Measurements from ENCODE around the gene TRIM23. TPM values are rescaled to one million over a fixed set of nuclear protein-coding genes. Genes with fewer than 3 reads are reported as not detected.
"Not testable (repeated sequence)": the region's sequence is repeated elsewhere in the genome, so short reads cannot be mapped to it uniquely, and the experiment has no call there.

The TRIM23 gene
- total RNA-seq, 2 experiments from 2014 or later, result 9.9 to 10.3 TPM

DNA sequence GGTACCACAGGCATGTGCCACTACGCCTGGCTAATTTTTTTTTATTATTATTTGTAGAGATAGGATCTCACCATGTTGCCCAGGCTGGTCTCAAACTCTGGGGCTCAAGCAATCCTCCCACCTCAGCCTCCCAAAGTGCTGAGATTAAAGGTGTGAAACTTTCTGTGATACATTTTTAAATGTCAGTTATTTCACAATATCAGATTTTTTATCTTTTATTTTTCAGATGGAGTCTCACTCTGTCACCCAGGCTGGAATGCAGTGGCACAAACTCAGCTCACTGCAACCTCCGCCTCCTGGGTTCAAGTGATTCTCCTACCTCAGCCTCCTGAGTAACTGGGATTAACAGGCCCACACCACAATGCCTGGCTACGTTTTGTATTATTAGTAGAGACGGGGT, 2.2 kb downstream of the TRIM23 start:
- H3K4me1 Mint-ChIP-seq, result peaks cover 28% of the 10 kb centered on the region
- DNase-seq; ATAC-seq; CTCF ChIA-PET; H3K9me3 Mint-ChIP-seq (ENCODE audit: low read depth); H3K27ac Mint-ChIP-seq; H3K4me3 Mint-ChIP-seq; H3K36me3 Mint-ChIP-seq; H3K27me3 Mint-ChIP-seq: not testable (repeated sequence)

DNA sequence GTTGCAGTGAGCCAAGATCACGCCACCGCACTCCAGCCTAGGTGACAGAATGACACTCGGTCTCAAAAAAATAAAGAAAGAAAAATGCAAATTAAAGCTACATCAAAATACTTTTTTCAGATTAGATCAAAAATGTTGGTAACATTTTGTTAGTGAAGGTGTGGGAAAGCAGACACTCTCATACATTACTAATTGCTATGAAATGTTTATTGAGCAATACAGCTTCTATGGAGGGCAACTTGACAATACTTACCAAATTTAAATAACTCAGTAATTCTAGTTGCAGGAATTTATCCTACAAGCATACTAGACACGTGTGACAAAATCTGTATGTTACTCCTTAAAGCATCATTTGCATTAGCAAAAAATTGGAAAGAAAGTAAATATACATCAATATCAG, 4.1 kb downstream of the TRIM23 start:
- DNase-seq, result no peak
- Mint-ChIP-seq H3K9me3 (ENCODE audit: low read depth) (no peaks in the 10 kb centered on the region), H3K4me1 (peaks cover 17% of the 10 kb centered on the region), H3K4me3 (no peak overlapping the region), H3K27me3 (no peaks in the 10 kb centered on the region), H3K27ac (no peak overlapping the region), H3K36me3 (peaks cover 5% of the 10 kb centered on the region)
- CTCF ChIA-PET, result interaction anchor here (1.0 to 1.9 kb wide), 2 partner anchors 12 to 58 kb away, joined by 3 to 5 read pairs; partner anchors contain the start of genes CENPK and PPWD1
- no peak for ATAC-seq

DNA sequence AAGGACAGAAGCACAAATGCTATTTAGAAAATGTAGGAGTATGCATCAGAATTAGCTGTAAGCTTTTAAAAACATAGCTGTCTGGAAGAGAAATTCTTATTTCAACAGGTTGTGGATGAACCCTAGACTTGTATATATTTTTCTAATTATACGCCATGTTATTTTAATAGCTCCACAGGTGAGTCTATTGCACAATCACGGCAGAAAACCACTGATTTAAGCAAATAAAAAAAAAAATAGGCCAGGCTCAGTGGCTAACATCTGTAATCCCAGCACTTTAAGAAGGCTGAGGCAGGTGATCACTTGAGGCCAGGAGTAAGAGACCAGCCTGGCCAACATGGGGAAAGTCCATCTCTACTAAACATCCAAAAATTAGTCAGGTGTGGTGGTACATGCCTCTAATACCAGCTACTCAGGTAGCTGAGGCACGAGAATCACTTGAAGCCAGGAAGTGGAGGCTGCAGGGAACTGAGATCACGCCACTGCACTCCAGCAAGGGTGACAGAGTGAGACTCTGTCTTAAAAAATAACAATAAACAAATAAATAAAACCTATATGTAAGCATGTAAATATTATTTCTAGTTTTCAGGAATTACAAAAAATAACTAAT, 11.7 kb downstream of the TRIM23 start:
- CTCF ChIA-PET, result interaction anchor here (2.1 kb wide), 1 partner anchor 11 kb away, joined by 9 read pairs; the partner anchor contains the start of gene TRIM23
- no peaks in the 10 kb centered on the region for H3K4me1 Mint-ChIP-seq
- no peak for ATAC-seq
- H3K36me3 Mint-ChIP-seq, result peaks cover 40% of the 10 kb centered on the region
- H3K9me3 Mint-ChIP-seq (ENCODE audit: low read depth), result no peaks in the 10 kb centered on the region
- DNase-seq, result no peak
- H3K4me3 Mint-ChIP-seq, result no peak overlapping the region
- H3K27ac Mint-ChIP-seq, result no peak overlapping the region
- H3K27me3 Mint-ChIP-seq, result no peaks in the 10 kb centered on the region

DNA sequence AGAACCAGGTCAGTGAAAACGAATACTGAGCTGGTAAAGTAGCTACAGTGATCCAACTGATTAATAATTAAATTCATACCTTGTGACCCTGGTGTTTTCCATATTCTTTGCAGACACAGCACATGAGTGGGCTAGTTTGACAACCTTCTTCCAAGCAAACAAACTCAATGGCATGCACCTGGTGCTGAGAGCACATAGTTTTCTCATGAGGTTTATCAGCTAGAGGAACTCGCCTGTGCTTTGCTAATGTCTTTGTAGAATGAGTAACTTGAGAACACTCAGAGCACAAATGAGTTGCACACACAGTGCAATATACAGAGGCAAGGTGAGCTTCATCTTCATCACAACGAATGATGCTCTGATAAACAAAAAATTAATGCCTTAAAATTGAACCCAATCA, 12.6 kb downstream of the TRIM23 start:
- Mint-ChIP-seq H3K27ac (no peak overlapping the region), H3K4me3 (no peak overlapping the region), H3K4me1 (no peaks in the 10 kb centered on the region), H3K27me3 (no peaks in the 10 kb centered on the region), H3K36me3 (peaks cover 44% of the 10 kb centered on the region), H3K9me3 (ENCODE audit: low read depth) (no peaks in the 10 kb centered on the region)
- ATAC-seq (no peak), DNase-seq (no peak)
- CTCF ChIA-PET, result interaction anchor here (2.1 kb wide), 1 partner anchor 12 kb away, joined by 9 read pairs; the partner anchor contains the start of gene TRIM23

GRCh38 chr5:65601761-65602160, 22.4 kb downstream of the TRIM23 start:
- ATAC-seq, CTCF ChIA-PET: not testable (repeated sequence)

GRCh38 chr5:65588694-65589093, 35.4 kb downstream of the TRIM23 start:
- Mint-ChIP-seq H3K9me3 (ENCODE audit: low read depth) (no peaks in the 10 kb centered on the region), H3K4me1 (no peaks in the 10 kb centered on the region), H3K36me3 (peaks cover 31% of the 10 kb centered on the region), H3K27ac (no peak overlapping the region), H3K27me3 (no peaks in the 10 kb centered on the region), H3K4me3 (no peak overlapping the region)
- ATAC-seq, result no peak
- CTCF ChIA-PET, result interaction anchor here (0.6 to 1.7 kb wide), 2 partner anchors 9 to 14 kb away, joined by 3 to 4 read pairs; no protein-coding TSS in a partner anchor
- DNase-seq, result no peak

More at GRCh38 chr5:65601761-65602160, 22.4 kb downstream of the TRIM23 start:
- peaks cover 69% of the 10 kb centered on the region for H3K36me3 Mint-ChIP-seq
- H3K9me3 Mint-ChIP-seq (ENCODE audit: low read depth), result peaks cover 11% of the 10 kb centered on the region
- not testable (repeated sequence) for H3K4me1 Mint-ChIP-seq, DNase-seq, H3K27me3 Mint-ChIP-seq, H3K27ac Mint-ChIP-seq, H3K4me3 Mint-ChIP-seq

DNA sequence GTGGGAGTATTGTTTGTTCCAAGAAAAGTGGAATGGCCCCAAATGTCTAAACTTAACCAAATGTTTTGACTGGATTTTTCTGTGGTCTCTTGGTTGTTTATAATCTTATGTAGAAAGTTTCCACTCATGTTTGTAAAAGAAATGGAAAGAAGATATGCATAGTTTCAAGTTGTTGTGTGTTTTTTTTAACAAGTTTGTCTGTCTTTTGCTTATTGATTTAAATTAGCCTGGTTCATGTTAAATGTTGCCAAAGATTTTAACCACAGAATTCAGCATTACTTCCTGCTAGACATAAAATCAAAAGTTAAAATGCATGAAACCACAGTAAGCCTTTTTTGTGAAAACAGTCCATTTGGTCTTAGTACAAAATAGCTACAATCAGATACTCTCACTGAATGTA, 47.0 kb downstream of the TRIM23 start:
- CTCF ChIA-PET, result interaction anchor here (0.9 kb wide), 1 partner anchor 70 kb away, joined by 3 read pairs; no protein-coding TSS in a partner anchor
- no peak for ATAC-seq
- Mint-ChIP-seq H3K36me3 (peaks cover 49% of the 10 kb centered on the region), H3K27ac (no peak overlapping the region), H3K4me1 (peaks cover 11% of the 10 kb centered on the region), H3K9me3 (ENCODE audit: low read depth) (no peaks in the 10 kb centered on the region), H3K27me3 (no peaks in the 10 kb centered on the region), H3K4me3 (no peak overlapping the region)
- no peak for DNase-seq

GRCh38 chr5:65570598-65571226, 53.4 kb downstream of the TRIM23 start:
- no peak for DNase-seq
- Mint-ChIP-seq H3K27me3 (no peaks in the 10 kb centered on the region), H3K36me3 (peaks cover 29% of the 10 kb centered on the region), H3K27ac (no peak overlapping the region), H3K9me3 (ENCODE audit: low read depth) (no peaks in the 10 kb centered on the region), H3K4me3 (no peak overlapping the region), H3K4me1 (peaks cover 16% of the 10 kb centered on the region)
- CTCF ChIA-PET, result no interaction called here
- no peak for ATAC-seq

GRCh38 chr5:65566505-65566904, 57.6 kb downstream of the TRIM23 start:
- no peak for DNase-seq
- H3K36me3 Mint-ChIP-seq, result peaks cover 21% of the 10 kb centered on the region
- H3K4me3 Mint-ChIP-seq, result no peak overlapping the region
- H3K9me3 Mint-ChIP-seq (ENCODE audit: low read depth), result no peaks in the 10 kb centered on the region
- H3K4me1 Mint-ChIP-seq, result peaks cover 41% of the 10 kb centered on the region
- no peak for ATAC-seq
- peak overlapping the region; percentile 15 for H3K27ac Mint-ChIP-seq
- H3K27me3 Mint-ChIP-seq, result no peaks in the 10 kb centered on the region
- CTCF ChIA-PET, result no interaction called here

- CTCF ChIA-PET, result interaction anchor here (0.7 to 2.1 kb wide), 4 partner anchors 60 to 607 kb away, joined by 3 to 8 read pairs (median 4); partner anchors contain the start of genes SHLD3, TRAPPC13 and TRIM23
- DNase-seq (no peak), ATAC-seq (no peak)
- Mint-ChIP-seq H3K27ac (peak overlapping the region; percentile 99), H3K9me3 (ENCODE audit: low read depth) (no peaks in the 10 kb centered on the region), H3K36me3 (peaks cover 33% of the 10 kb centered on the region), H3K4me3 (peak overlapping the region; percentile 97), H3K27me3 (no peaks in the 10 kb centered on the region), H3K4me1 (peaks cover 54% of the 10 kb centered on the region)
Observed at GRCh38 chr5:65563777-65564176, 60.4 kb downstream of the TRIM23 start.

DNA sequence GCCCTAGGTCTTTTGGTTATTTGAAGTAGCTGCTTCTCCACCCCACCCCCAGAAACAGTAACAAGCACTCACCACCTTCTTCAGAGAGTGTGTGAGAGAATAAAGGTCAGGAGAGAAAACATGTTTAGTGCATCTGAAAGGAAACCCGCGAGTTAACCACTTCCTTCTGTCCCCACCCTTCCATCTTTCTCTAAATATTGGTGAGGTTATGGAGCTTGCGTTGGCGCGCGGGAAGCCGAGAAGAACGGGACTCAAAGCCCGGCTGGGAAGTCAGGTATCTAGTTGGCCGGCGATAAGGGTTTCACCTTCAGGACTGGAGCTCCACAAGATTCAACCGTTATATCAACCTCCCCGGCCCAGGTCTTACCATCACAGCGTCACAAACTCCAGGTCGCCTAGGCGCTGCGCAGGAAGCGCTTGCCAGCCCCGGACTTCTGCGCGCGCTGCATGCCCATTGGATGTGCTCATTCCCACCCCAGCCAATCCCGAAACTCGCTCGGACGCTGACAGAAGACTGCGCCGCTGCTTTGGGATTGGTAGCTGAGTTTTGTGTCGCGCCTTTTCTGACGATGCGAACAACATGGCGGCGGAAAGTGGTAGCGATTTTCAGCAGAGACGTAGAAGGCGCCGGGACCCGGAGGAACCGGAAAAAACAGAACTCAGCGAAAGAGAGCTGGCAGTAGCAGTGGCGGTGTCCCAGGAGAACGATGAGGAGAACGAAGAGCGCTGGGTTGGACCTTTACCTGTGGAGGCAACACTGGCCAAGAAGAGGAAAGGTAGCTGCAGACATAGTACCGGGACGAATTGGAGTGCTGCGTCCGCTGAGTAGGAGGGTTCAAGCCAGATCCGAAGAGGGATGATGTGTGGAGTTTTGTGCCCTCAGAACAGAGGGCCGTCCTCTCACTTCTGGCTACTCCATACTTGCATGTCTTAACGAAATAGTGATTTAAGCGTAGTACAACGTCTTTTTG, 61.1 kb downstream of the TRIM23 start, which contains the start of the genes CENPK and PPWD1:
CENPK (minus strand) TSS at position 438 of the 971 bp plus-strand sequence. CDS start 8,261 bp downstream, outside the sequence.
PPWD1 (plus strand) TSS at position 566 of the 971 bp plus-strand sequence; CDS start at position 581, 15 bp downstream.
- CTCF ChIA-PET, result interaction anchor here (0.9 to 2.1 kb wide), 6 partner anchors 11 to 80 kb away, joined by 3 to 8 read pairs (median 4); partner anchors contain the start of genes SHLD3 and TRAPPC13
- Mint-ChIP-seq H3K9me3 (ENCODE audit: low read depth) (no peaks in the 10 kb centered on the region), H3K4me3 (peak within 1 kb of the TSS; percentile 97), H3K36me3 (peaks cover 37% of the 10 kb centered on the region), H3K4me1 (peaks cover 60% of the 10 kb centered on the region), H3K27ac (peak within 1 kb of the TSS; percentile 99), H3K27me3 (no peaks in the 10 kb centered on the region)
- ATAC-seq, result peak; percentile 99
- peak; percentile 98 for DNase-seq

DNA sequence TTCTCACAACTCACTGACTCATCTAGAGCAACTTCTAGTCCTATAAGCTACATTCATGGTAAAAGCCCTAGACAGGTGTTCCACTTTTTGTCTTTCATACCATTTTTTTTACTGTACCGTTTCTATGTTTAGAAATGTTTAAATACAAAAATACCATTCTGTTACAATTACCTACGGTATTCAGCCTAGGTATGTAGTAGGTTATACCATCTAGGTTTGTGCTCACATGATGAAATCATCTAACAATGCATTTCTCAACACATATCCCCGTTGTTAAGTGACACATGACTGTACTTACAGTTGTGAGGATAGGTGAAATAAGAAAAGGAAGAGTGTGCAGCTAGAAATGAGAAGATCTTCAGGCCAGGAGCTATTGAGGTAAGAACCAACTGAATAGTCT, 67.4 kb downstream of the TRIM23 start:
- DNase-seq, result no peak
- no peak overlapping the region for H3K4me3 Mint-ChIP-seq
- H3K27ac Mint-ChIP-seq, result no peak overlapping the region
- CTCF ChIA-PET, result interaction anchor here (0.6 kb wide), 1 partner anchor 17 kb away, joined by 3 read pairs; no protein-coding TSS in a partner anchor
- ATAC-seq, result no peak
- H3K9me3 Mint-ChIP-seq (ENCODE audit: low read depth), result no peaks in the 10 kb centered on the region
- H3K36me3 Mint-ChIP-seq, result peaks cover 63% of the 10 kb centered on the region
- H3K4me1 Mint-ChIP-seq, result peaks cover 52% of the 10 kb centered on the region
- no peaks in the 10 kb centered on the region for H3K27me3 Mint-ChIP-seq

DNA sequence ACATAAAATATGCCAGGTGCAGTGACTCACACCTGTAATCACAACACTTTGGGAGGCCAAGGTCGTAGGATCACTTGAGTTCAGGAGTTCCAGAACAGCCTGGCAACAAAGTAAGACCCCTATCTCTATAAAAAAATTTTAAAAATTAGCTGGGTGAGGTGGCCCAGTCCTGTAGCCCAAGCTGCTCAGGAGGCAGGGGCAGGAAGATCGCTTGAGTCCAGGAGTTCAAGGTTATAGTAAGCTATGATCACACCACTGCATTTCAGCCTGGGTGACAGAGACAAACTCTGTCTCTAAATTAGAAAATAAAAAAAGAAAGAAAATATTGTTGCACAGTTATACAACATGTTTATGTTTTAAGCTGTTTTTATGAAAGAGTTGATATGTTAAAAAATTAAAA, 68.0 kb downstream of the TRIM23 start:
- no peak for ATAC-seq
- DNase-seq, result no peak
- CTCF ChIA-PET, result interaction anchor here (0.6 kb wide), 1 partner anchor 18 kb away, joined by 3 read pairs; no protein-coding TSS in a partner anchor
- no peaks in the 10 kb centered on the region for H3K9me3 Mint-ChIP-seq (ENCODE audit: low read depth)
- no peak overlapping the region for H3K27ac Mint-ChIP-seq
- peaks cover 48% of the 10 kb centered on the region for H3K4me1 Mint-ChIP-seq
- H3K27me3 Mint-ChIP-seq, result no peaks in the 10 kb centered on the region
- no peak overlapping the region for H3K4me3 Mint-ChIP-seq
- peaks cover 62% of the 10 kb centered on the region for H3K36me3 Mint-ChIP-seq

Data from activated CD8-positive, alpha-beta memory T cell treated with anti-CD3 and anti-CD28 coated beads, Interleukin-2, amount 10 ng/mL, durations not matched to agents 7 days and 5 days (primary cell).